H1 (cell line): ENCODE measurements around the gene IFNL2. TPM values are rescaled to one million over a fixed set of nuclear protein-coding genes. Genes with fewer than 3 reads are reported as not detected.
"Not testable (repeated sequence)": the region's sequence is repeated elsewhere in the genome, so short reads cannot be mapped to it uniquely, and the experiment has no call there.

ENCODE experiments used
- CTCF ChIA-PET: fragments of 300-600 bp; sonication (Branson Sonifier 250); formaldehyde crosslinking; loops from one replicate; lab custom pipeline; 2021; ENCODE audit not compliant: partially characterized antibody; lab: Charles Lee
- POLR2A ChIA-PET: fragments of 300-600 bp; sonication (Branson Sonifier 250); formaldehyde crosslinking; loops from one replicate; lab custom pipeline; 2021; ENCODE audit warnings: inconsistent platforms; ENCODE audit not compliant: partially characterized antibody; lab: Charles Lee
- DNase-seq, 2 experiments: peaks; one replicate each; pipeline versions ENCODE4 v3.0.0 to v3.0.0-alpha.2; 2010 to 2022; ENCODE audit warnings: low spot score in 2 of 2, low read depth in 1 of 2, mixed read lengths in 1 of 2
- FAIRE-seq: peaks from 2 replicates; lab custom pipeline; 2011; peaks lifted over from hg19 to GRCh38; lab: Jason Lieb, UNC
- H2AFZ ChIP-seq: 2 replicates; pipeline ENCODE4 v1.8.1; 2012; ENCODE audit warnings: low read length, inconsistent platforms
- H2AK5ac ChIP-seq: 2 replicates; pipeline ENCODE4 v1.6.1; 2013; ENCODE audit warnings: low read depth, low read length
- H2BK120ac ChIP-seq: replicated peaks from 2 replicates; pipeline ENCODE3; 2013; ENCODE audit warnings: low read depth, low read length, inconsistent platforms
- H2BK12ac ChIP-seq: 2 replicates; pipeline ENCODE4 v1.6.1; 2013; ENCODE audit warnings: low read depth, low read length
- H2BK15ac ChIP-seq: 2 replicates; pipeline ENCODE4 v1.6.1; 2013; ENCODE audit warnings: low read length
- H2BK20ac ChIP-seq: 2 replicates; pipeline ENCODE4 v1.6.1; 2013; ENCODE audit warnings: low read length
- H2BK5ac ChIP-seq: 2 replicates; pipeline ENCODE4 v1.6.1; 2013; ENCODE audit warnings: low read depth, low read length
- H3K14ac ChIP-seq: 2 replicates; pipeline ENCODE4 v1.6.1; 2013; ENCODE audit warnings: inconsistent platforms; ENCODE audit not compliant: insufficient read length
- H3K18ac ChIP-seq: 2 replicates; pipeline ENCODE4 v1.6.1; 2013; ENCODE audit warnings: low read length; ENCODE audit errors: extremely low read depth
- H3K23ac ChIP-seq: 2 replicates; pipeline ENCODE4 v1.6.1; 2013; ENCODE audit warnings: inconsistent platforms; ENCODE audit not compliant: insufficient read length
- H3K23me2 ChIP-seq: 2 replicates; pipeline ENCODE4 v1.6.1; 2013; ENCODE audit warnings: low read depth, low read length
- H3K27ac ChIP-seq: 2 replicates; pipeline ENCODE4 v1.6.1; 2011; ENCODE audit warnings: low read depth, low read length, inconsistent platforms
- H3K27me3 ChIP-seq, 4 experiments: replicated peaks in 1 of 4; 1 replicate in 1 of 4; 2 replicates in 3 of 4; pipeline versions ENCODE4 v1.6.1 to v1.8.1; 2011 to 2013; ENCODE audit warnings: low read length in 3 of 4, mild to moderate bottlenecking in 3 of 4, inconsistent platforms in 2 of 4, mixed read lengths in 2 of 4, moderate library complexity in 1 of 4; ENCODE audit not compliant: control insufficient read depth in 3 of 4, insufficient read depth in 3 of 4; ENCODE audit errors: extremely low read depth in 1 of 4
- H3K36me3 ChIP-seq, 4 experiments: 2 replicates each; pipeline versions ENCODE4 v1.6.1 to v1.8.1; 2011 to 2013; ENCODE audit warnings: mild to moderate bottlenecking in 4 of 4, low read length in 3 of 4, moderate library complexity in 2 of 4, control low read depth in 1 of 4, inconsistent platforms in 1 of 4; ENCODE audit not compliant: insufficient read depth in 4 of 4, control insufficient read depth in 2 of 4
- H3K4ac ChIP-seq: replicated peaks from 2 replicates; pipeline ENCODE3; 2013; ENCODE audit warnings: low read length, low read depth, mixed read lengths, inconsistent platforms; ENCODE audit not compliant: insufficient read length
- H3K4me1 ChIP-seq, 4 experiments: replicated peaks in 1 of 4; 1 replicate in 1 of 4; 2 replicates in 3 of 4; pipeline versions ENCODE4 v1.6.1 to v1.8.1; 2011 to 2013; ENCODE audit warnings: low read length in 3 of 4, inconsistent platforms in 2 of 4, mixed read lengths in 1 of 4; ENCODE audit not compliant: insufficient read depth in 4 of 4, control insufficient read depth in 3 of 4
- H3K4me2 ChIP-seq, 2 experiments: 2 replicates each; pipeline versions ENCODE4 v1.6.1 to v1.8.1; 2011 to 2013; ENCODE audit warnings: low read depth in 2 of 2, low read length in 2 of 2, control low read depth in 1 of 2, inconsistent platforms in 1 of 2, mild to moderate bottlenecking in 1 of 2; ENCODE audit not compliant: insufficient read depth in 1 of 2
- H3K4me3 ChIP-seq, 4 experiments: fragments of 200-600, 300-600 bp in 1 of 4; sonication (generic), shearing (Covaris generic), sonication (Bioruptor Twin) in 1 of 4; 2 replicates each; pipeline versions ENCODE4 v1.5.1 to v1.8.1; 2011 to 2016; ENCODE audit warnings: low read length in 4 of 4, low read depth in 3 of 4, control low read depth in 2 of 4, inconsistent platforms in 2 of 4, mild to moderate bottlenecking in 2 of 4, mixed read lengths in 1 of 4, moderate library complexity in 1 of 4; ENCODE audit not compliant: insufficient read depth in 2 of 4; ENCODE audit errors: extremely low read depth in 1 of 4
- H3K56ac ChIP-seq: replicated peaks from 2 replicates; pipeline ENCODE3; 2013; ENCODE audit warnings: low read depth, mild to moderate bottlenecking, mixed read lengths, low read length, inconsistent platforms; ENCODE audit not compliant: insufficient read length
- H3K79me1 ChIP-seq: 2 replicates; pipeline ENCODE4 v1.6.1; 2013; ENCODE audit warnings: low read depth, low read length, control low read depth
- H3K79me2 ChIP-seq, 2 experiments: 2 replicates each; pipeline versions ENCODE4 v1.6.1 to v1.8.1; 2012 to 2013; ENCODE audit warnings: low read length in 2 of 2, mild to moderate bottlenecking in 2 of 2, inconsistent platforms in 1 of 2; ENCODE audit not compliant: insufficient read depth in 2 of 2, control insufficient read depth in 1 of 2
- H3K9ac ChIP-seq, 4 experiments: replicated peaks in 1 of 4; 1 replicate in 1 of 4; 2 replicates in 3 of 4; pipeline versions ENCODE4 v1.6.1 to v1.8.1; 2011 to 2013; ENCODE audit warnings: low read depth in 3 of 4, low read length in 3 of 4, control low read depth in 2 of 4, mild to moderate bottlenecking in 2 of 4, moderate library complexity in 2 of 4, inconsistent platforms in 1 of 4; ENCODE audit errors: extremely low read depth in 1 of 4
- H3K9me3 ChIP-seq, 2 experiments: 2 replicates each; pipeline versions ENCODE4 v1.6.1 to v1.8.1; 2012 to 2013; ENCODE audit warnings: mild to moderate bottlenecking in 2 of 2, moderate library complexity in 2 of 2, control low read depth in 1 of 2, inconsistent platforms in 1 of 2, low read depth in 1 of 2, low read length in 1 of 2, mixed read lengths in 1 of 2; ENCODE audit not compliant: insufficient read depth in 2 of 2
- H4K20me1 ChIP-seq, 2 experiments: replicated peaks in 1 of 2; 2 replicates each; pipeline versions ENCODE3 to v1.8.1; 2011 to 2013; ENCODE audit warnings: inconsistent platforms in 2 of 2, low read length in 2 of 2, mild to moderate bottlenecking in 1 of 2; ENCODE audit not compliant: insufficient read depth in 2 of 2, control insufficient read depth in 1 of 2
- H4K5ac ChIP-seq: 2 replicates; pipeline ENCODE4 v1.6.1; 2013; ENCODE audit warnings: low read length, low read depth, mixed read lengths, inconsistent platforms; ENCODE audit not compliant: insufficient read length
- H4K8ac ChIP-seq: 2 replicates; pipeline ENCODE4 v1.8.0; 2013; ENCODE audit warnings: mild to moderate bottlenecking, moderate library complexity, low read length, inconsistent platforms; ENCODE audit not compliant: insufficient read depth; ENCODE audit errors: extremely low read depth
- H4K91ac ChIP-seq: replicated peaks from 2 replicates; pipeline ENCODE3; 2013; ENCODE audit warnings: low read length, mixed read lengths, inconsistent platforms; ENCODE audit not compliant: insufficient read length
- CEBPB ChIP-seq: IDR thresholded peaks from 2 replicates; pipeline ENCODE4 v1.6.1; 2012; ENCODE audit warnings: low read depth, low read length
- SP2 ChIP-seq: IDR thresholded peaks from 2 replicates; pipeline ENCODE4 v1.6.1; 2012; ENCODE audit warnings: mild to moderate bottlenecking, low read length, inconsistent platforms
- WGBS, 2 experiments: shearing (Covaris generic) in 1 of 2; methylation state at CpG; one replicate each; pipeline versions ENCODE4 v1.1.6 to v1.1.7; 2013 to 2015; ENCODE audit warnings: low lambda C conversion rate in 2 of 2, mixed read lengths in 2 of 2, inconsistent platforms in 1 of 2, low coverage in 1 of 2, missing lambda C conversion rate in 1 of 2; ENCODE audit not compliant: insufficient replicate concordance in 2 of 2, insufficient coverage in 1 of 2, insufficient read length in 1 of 2; ENCODE audit errors: extremely low coverage in 1 of 2, missing lambda C conversion rate in 1 of 2; 5-methylcytosine and 5-hydroxymethylcytosine counted together
- polyA plus RNA-seq, 7 experiments: library from polyadenylated mRNA; depleted of rRNA in 3 of 7; stranded (reverse) in 5 of 7; unstranded in 2 of 7; fragments of >200 nt in 5 of 7; fragments of 200-250 nt in 2 of 7; gene quantifications; 1 replicate in 5 of 7; 2 replicates in 1 of 7; 4 replicates in 1 of 7; pipeline versions ENCODE4 v1.2.1 to v1.2.3, GENCODE V29; 2011 to 2013; ENCODE audit warnings: missing spikeins in 2 of 7, mixed read lengths in 2 of 7
- total RNA-seq: library from RNA; stranded (reverse); fragmentation: NEBNext Ultra II Directional; extraction: Animal tissue kit (Norgen Biotek cat#: 25700); gene quantifications from 2 replicates; pipeline ENCODE4 v1.2.1, GENCODE V29; 2021

Gene IFNL2
- total and polyA plus RNA-seq, 2 of the 8 experiments (the other 6 are each of a cell fraction or from before 2014, with no cell fraction given) = not detected

DNA sequence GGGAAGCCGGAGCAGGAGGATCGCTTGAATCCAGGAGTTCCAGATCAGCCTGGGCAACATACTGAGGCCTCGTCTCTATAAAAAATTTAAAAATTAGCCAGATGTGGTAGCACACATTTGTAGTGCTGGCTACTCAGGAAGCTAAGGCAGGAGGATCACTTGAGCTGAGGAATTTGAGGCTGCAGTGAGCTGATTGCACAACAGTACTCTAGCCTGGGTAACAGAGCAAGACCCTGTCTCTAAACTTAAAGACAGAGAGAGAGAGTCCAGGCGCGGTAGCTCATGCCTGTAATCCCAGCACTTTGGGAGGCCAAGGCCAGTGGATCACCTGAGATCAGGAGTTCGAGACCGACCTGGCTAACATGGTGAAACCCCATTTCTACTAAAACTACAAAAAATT lies 27.8 kb upstream of the IFNL2 start:
- no peaks in the 10 kb centered on the region for H3K4me1 ChIP-seq
- no peak overlapping the region for H3K9ac ChIP-seq
- 96% methylated on average over 6 of the region's 7 CpGs; no CpG with 5 or more reads in 1 of the 2 experiments for WGBS, 2 experiments
- H3K36me3 ChIP-seq = no peaks in the 10 kb centered on the region
- H4K5ac ChIP-seq = no peak overlapping the region
- H2BK5ac ChIP-seq = no peak overlapping the region
- H3K14ac ChIP-seq = no peak overlapping the region
- peaks cover 0 to 4% (median 1%) of the 10 kb centered on the region in 4 experiments; a peak in 2 of 7 replicates for H3K27me3 ChIP-seq
- H3K23me2 ChIP-seq = 0 out of 2 replicates have a peak, but pooled peaks cover 2% of the 10 kb centered on the region
- no peak overlapping the region for H2AFZ ChIP-seq
- no peaks in the 10 kb centered on the region for H4K20me1 ChIP-seq
- ChIA-PET CTCF (interaction anchor here (0.6 to 0.7 kb wide), 2 partner anchors 23 to 123 kb away, joined by 3 to 4 read pairs; no protein-coding TSS in a partner anchor), POLR2A (no interaction called here)
- H2BK20ac ChIP-seq = no peak overlapping the region
- FAIRE-seq (no peak), DNase-seq (no peak)
- H2BK15ac ChIP-seq = no peak overlapping the region
- H3K79me2 ChIP-seq = no peaks in the 10 kb centered on the region
- no peak overlapping the region for H3K4me2 ChIP-seq
- no peak overlapping the region for H4K91ac ChIP-seq
- H2BK12ac ChIP-seq = no peak overlapping the region
- H3K4me3 ChIP-seq = no peak overlapping the region
- TF ChIP-seq SP2 (no peak), CEBPB (peak; percentile 48; the same call in 1 of the 2 replicates)
- no peak overlapping the region for H3K18ac ChIP-seq
- H3K56ac ChIP-seq = no peak overlapping the region
- H4K8ac ChIP-seq = no peak overlapping the region
- H3K4ac ChIP-seq = no peak overlapping the region
- H3K23ac ChIP-seq = no peak overlapping the region
- no peak overlapping the region for H3K27ac ChIP-seq
- H2AK5ac ChIP-seq = no peak overlapping the region
- no peaks in the 10 kb centered on the region for H3K79me1 ChIP-seq
- no peaks in the 10 kb centered on the region for H3K9me3 ChIP-seq
- H2BK120ac ChIP-seq = no peak overlapping the region

DNA sequence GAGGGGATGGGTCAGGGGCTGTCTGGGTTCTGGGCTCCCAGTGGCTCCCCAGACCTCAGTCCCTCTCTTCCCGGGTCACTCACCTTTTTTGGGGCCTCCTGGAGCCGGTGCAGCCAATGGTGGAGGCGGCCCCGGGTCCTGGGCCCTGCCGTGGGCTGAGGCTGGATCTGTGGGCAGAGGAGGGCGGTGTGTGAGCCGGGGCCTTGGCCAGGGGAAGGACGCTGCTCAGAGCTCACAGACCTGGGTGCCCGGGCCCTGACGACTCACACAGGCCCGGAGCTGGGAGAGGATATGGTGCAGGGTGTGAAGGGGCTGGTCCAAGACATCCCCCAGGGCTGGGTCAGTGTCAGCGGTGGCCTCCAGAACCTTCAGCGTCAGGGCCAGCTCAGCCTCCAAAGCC lies 24.5 kb upstream of the IFNL2 start:
- H3K4me2 ChIP-seq, H2BK15ac ChIP-seq, H2BK120ac ChIP-seq, DNase-seq, H3K9ac ChIP-seq, H2AK5ac ChIP-seq, H3K9me3 ChIP-seq, H4K91ac ChIP-seq, H3K4ac ChIP-seq, H3K23me2 ChIP-seq, H2BK20ac ChIP-seq, H3K18ac ChIP-seq, H4K20me1 ChIP-seq, H2BK5ac ChIP-seq, H3K4me3 ChIP-seq, H3K79me2 ChIP-seq, FAIRE-seq, H2AFZ ChIP-seq, H3K79me1 ChIP-seq, H3K14ac ChIP-seq, H2BK12ac ChIP-seq, H3K36me3 ChIP-seq, H3K27ac ChIP-seq, H4K8ac ChIP-seq, H3K23ac ChIP-seq, POLR2A ChIA-PET, H4K5ac ChIP-seq, H3K56ac ChIP-seq: not testable (repeated sequence)
- no CpG with 5 or more reads among the region's 13 CpGs for WGBS, 2 experiments
- peaks cover 0 to 14% (median 7%) of the 10 kb centered on the region in 4 experiments; a peak in 5 of 7 replicates for H3K4me1 ChIP-seq
- CTCF ChIA-PET = interaction anchor here (0.6 to 0.8 kb wide), 2 partner anchors 9 to 20 kb away, joined by 3 to 4 read pairs; no protein-coding TSS in a partner anchor
- H3K27me3 ChIP-seq = peaks cover 21 to 26% (median 22%) of the 10 kb centered on the region in 4 experiments
